UCSD-AML1 (cell line): Measurements from ENCODE around the gene ZC3H15.
"Not testable (repeated sequence)": the region's sequence is repeated elsewhere in the genome, so short reads cannot be mapped to it uniquely, and the experiment has no call there.

Source experiments
- DNase-seq: peaks from one replicate; lab custom pipeline; 2025; ENCODE audit not compliant: unreplicated experiment; lab: John Stamatoyannopoulos, UW

ZC3H15 gene

GRCh38 chr2:186493564-186494085, 7.6 kb downstream of the ZC3H15 start:
- DNase-seq = no peak

GRCh38 chr2:186496401-186496800, 10.3 kb downstream of the ZC3H15 start:
- DNase-seq = no peak

GRCh38 chr2:186497928-186498327, 11.9 kb downstream of the ZC3H15 start:
- peak; percentile 3 for DNase-seq

GRCh38 chr2:186498834-186499233, 12.8 kb downstream of the ZC3H15 start:
- no peak for DNase-seq

GRCh38 chr2:186503827-186504606, 18.0 kb downstream of the ZC3H15 start:
- DNase-seq = no peak

- no peak for DNase-seq
These were observed 22.2 kb downstream of the ZC3H15 start for GRCh38 chr2:186508263-186508662.

GRCh38 chr2:186515376-186515775, 29.3 kb downstream of the ZC3H15 start:
- no peak for DNase-seq

GRCh38 chr2:186516396-186516795, 30.3 kb downstream of the ZC3H15 start:
- no peak for DNase-seq

GRCh38 chr2:186517090-186517489, 31.0 kb downstream of the ZC3H15 start:
- DNase-seq = no peak

GRCh38 chr2:186518291-186518690, 32.2 kb downstream of the ZC3H15 start:
- peak; percentile 6 for DNase-seq

GRCh38 chr2:186518945-186519344, 32.9 kb downstream of the ZC3H15 start:
- no peak for DNase-seq

- DNase-seq = not testable (repeated sequence)
These were observed 35.6 kb downstream of the ZC3H15 start for GRCh38 chr2:186521570-186522153.

GRCh38 chr2:186522450-186522849, 36.4 kb downstream of the ZC3H15 start:
- no peak for DNase-seq

GRCh38 chr2:186523791-186524190, 37.7 kb downstream of the ZC3H15 start:
- no peak for DNase-seq

GRCh38 chr2:186526281-186526680, 40.2 kb downstream of the ZC3H15 start:
- DNase-seq = no peak

GRCh38 chr2:186530314-186530713, 44.3 kb downstream of the ZC3H15 start:
- no peak for DNase-seq

- DNase-seq = no peak
These were observed 45.3 kb downstream of the ZC3H15 start for GRCh38 chr2:186531257-186531775.

- DNase-seq = no peak
These were observed 46.8 kb downstream of the ZC3H15 start for GRCh38 chr2:186532891-186533290.

GRCh38 chr2:186533717-186534116, 47.7 kb downstream of the ZC3H15 start:
- DNase-seq = no peak

- no peak for DNase-seq
These were observed 48.3 kb downstream of the ZC3H15 start for GRCh38 chr2:186534406-186534805.

GRCh38 chr2:186535861-186536260, 49.8 kb downstream of the ZC3H15 start:
- no peak for DNase-seq

GRCh38 chr2:186537019-186537418, 51.0 kb downstream of the ZC3H15 start:
- no peak for DNase-seq
